Neuronal stem cell (in vitro differentiated cells): Measurements from ENCODE around the gene SPIRE2.

Experiments
- DNase-seq: peaks from one replicate; pipeline ENCODE4 v3.0.0-alpha.2; 2013; ENCODE audit warnings: low spot score
- H2AFZ ChIP-seq: one replicate; pipeline ENCODE4 v1.6.1; 2013; ENCODE audit warnings: mild to moderate bottlenecking, low read length, inconsistent platforms
- H2AK5ac ChIP-seq: 2 replicates; pipeline ENCODE4 v1.6.1; 2013; ENCODE audit warnings: low read depth, mild to moderate bottlenecking, inconsistent platforms, low read length, moderate library complexity, mixed read lengths
- H2BK120ac ChIP-seq: 2 replicates; pipeline ENCODE4 v1.6.1; 2013; ENCODE audit warnings: low read depth, mild to moderate bottlenecking, inconsistent platforms, low read length, moderate library complexity, mixed read lengths
- H2BK12ac ChIP-seq: one replicate; pipeline ENCODE4 v1.6.1; 2013; ENCODE audit warnings: low read length, inconsistent platforms
- H2BK15ac ChIP-seq: 2 replicates; pipeline ENCODE4 v1.6.1; 2013; ENCODE audit warnings: mild to moderate bottlenecking, low read length, inconsistent platforms, mixed read lengths
- H2BK5ac ChIP-seq: one replicate; pipeline ENCODE4 v1.6.1; 2013; ENCODE audit warnings: inconsistent platforms, mild to moderate bottlenecking, low read length, moderate library complexity
- H3K14ac ChIP-seq: one replicate; pipeline ENCODE4 v1.6.1; 2013; ENCODE audit warnings: low read length, inconsistent platforms
- H3K18ac ChIP-seq: 2 replicates; pipeline ENCODE4 v1.6.1; 2013; ENCODE audit warnings: low read length, inconsistent platforms
- H3K23ac ChIP-seq: 2 replicates; pipeline ENCODE4 v1.6.1; 2013; ENCODE audit warnings: low read depth, mild to moderate bottlenecking, mixed read lengths, low read length, inconsistent platforms; ENCODE audit not compliant: poor library complexity
- H3K27ac ChIP-seq: replicated peaks from 3 replicates; pipeline ENCODE4 v1.5.1; 2013; ENCODE audit warnings: low read length, inconsistent platforms
- H3K27me3 ChIP-seq, 3 experiments: 2 replicates each; pipeline ENCODE4 v1.6.1; 2013; ENCODE audit warnings: low read length in 3 of 3, mild to moderate bottlenecking in 2 of 3, inconsistent platforms in 1 of 3, low read depth in 1 of 3, mixed read lengths in 1 of 3, moderate library complexity in 1 of 3; ENCODE audit not compliant: control insufficient read depth in 3 of 3, insufficient read depth in 3 of 3
- H3K36me3 ChIP-seq, 2 donors: replicated peaks in 1 of 2; 2 replicates each; pipeline ENCODE4 v1.6.1; 2013; ENCODE audit warnings: low read length in 2 of 2; ENCODE audit not compliant: control insufficient read depth in 2 of 2, insufficient read depth in 2 of 2
- H3K4ac ChIP-seq: 2 replicates; pipeline ENCODE4 v1.6.1; 2013; ENCODE audit warnings: inconsistent platforms, mild to moderate bottlenecking, low read length, moderate library complexity
- H3K4me1 ChIP-seq, 2 donors: 1 replicate in 1 of 2; 2 replicates in 1 of 2; pipeline ENCODE4 v1.6.1; 2013; ENCODE audit warnings: low read length in 2 of 2, low read depth in 1 of 2; ENCODE audit not compliant: control insufficient read depth in 2 of 2, insufficient read depth in 1 of 2
- H3K4me2 ChIP-seq: one replicate; pipeline ENCODE4 v1.6.1; 2013; ENCODE audit warnings: mild to moderate bottlenecking, low read length, inconsistent platforms; ENCODE audit not compliant: insufficient read depth, poor library complexity, severe bottlenecking
- H3K4me3 ChIP-seq, 2 donors: 2 replicates each; pipeline ENCODE4 v1.5.1; 2013; ENCODE audit warnings: low read length in 2 of 2, mild to moderate bottlenecking in 2 of 2, inconsistent platforms in 1 of 2, moderate library complexity in 1 of 2
- H3K79me1 ChIP-seq: one replicate; pipeline ENCODE4 v1.6.1; 2013; ENCODE audit warnings: low read depth, mild to moderate bottlenecking, inconsistent platforms, low read length, moderate library complexity
- H3K9ac ChIP-seq: one replicate; pipeline ENCODE4 v1.6.1; 2013; ENCODE audit warnings: mild to moderate bottlenecking, low read depth, low read length, inconsistent platforms; ENCODE audit not compliant: poor library complexity
- H3K9me3 ChIP-seq, 2 donors: replicated peaks in 1 of 2; 2 replicates each; pipeline versions ENCODE3 to v1.6.1; 2013; ENCODE audit warnings: low read length in 2 of 2, mild to moderate bottlenecking in 2 of 2, inconsistent platforms in 1 of 2, low read depth in 1 of 2, mixed read lengths in 1 of 2, moderate library complexity in 1 of 2; ENCODE audit not compliant: control insufficient read depth in 2 of 2, insufficient read depth in 1 of 2
- H4K8ac ChIP-seq: one replicate; pipeline ENCODE4 v1.6.1; 2013; ENCODE audit warnings: low read depth, mild to moderate bottlenecking, inconsistent platforms, low read length, moderate library complexity
- H4K91ac ChIP-seq: one replicate; pipeline ENCODE4 v1.6.1; 2013; ENCODE audit warnings: low read length, low read depth, mild to moderate bottlenecking, inconsistent platforms; ENCODE audit not compliant: poor library complexity
- WGBS, 2 donors: extraction: QIAGEN DNeasy Blood & Tissue Kit; methylation state at CpG; one replicate each; pipeline ENCODE4 v1.1.7; 2013; ENCODE audit warnings: missing lambda C conversion rate in 2 of 2, mixed read lengths in 1 of 2; ENCODE audit not compliant: insufficient read length in 2 of 2, insufficient replicate concordance in 1 of 2; ENCODE audit errors: extremely low coverage in 2 of 2; 5-methylcytosine and 5-hydroxymethylcytosine counted together

SPIRE2 gene

GRCh38 chr16:89906140-89907025 lies 78.1 kb downstream of the SPIRE2 start:
- no CpG with 5 or more reads among the region's 40 CpGs for WGBS, 2 donors
- Histone ChIP-seq H3K4ac (no peak overlapping the region), H4K91ac (no peak overlapping the region), H3K27me3 (no peaks in the 10 kb centered on the region), H2BK12ac (peak overlapping the region; percentile 49), H4K8ac (peak overlapping the region; percentile 17), H2AK5ac (no peak overlapping the region), H3K4me1 (peaks cover 0 to 1% of the 10 kb centered on the region in 2 donors), H3K14ac (peak overlapping the region; percentile 47), H2AFZ (no peak overlapping the region), H3K9ac (peak overlapping the region; percentile 30), H3K23ac (peak overlapping the region; percentile 69), H3K79me1 (peaks cover 2% of the 10 kb centered on the region), H3K18ac (no peak overlapping the region), H2BK120ac (no peak overlapping the region), H3K4me3 (peak overlapping the region in 1 of 2 donors; percentile 16), H2BK15ac (no peak overlapping the region), H3K9me3 (peaks cover 14 to 18% of the 10 kb centered on the region in 2 donors), H3K36me3 (peaks cover 33 to 79% of the 10 kb centered on the region in 2 donors), H3K4me2 (no peak overlapping the region), H3K27ac (no peak overlapping the region), H2BK5ac (no peak overlapping the region)
- no peak for DNase-seq

GRCh38 chr16:89907055-89907814 lies 79.0 kb downstream of the SPIRE2 start:
- H4K91ac ChIP-seq: no peak overlapping the region
- no peak overlapping the region for H2BK5ac ChIP-seq
- H3K4me3 ChIP-seq: no peak overlapping the region
- peak overlapping the region; percentile 30 for H3K9ac ChIP-seq
- peaks cover 0 to 1% of the 10 kb centered on the region in 2 donors for H3K4me1 ChIP-seq
- peak overlapping the region; percentile 47 for H3K14ac ChIP-seq
- no peak overlapping the region for H2BK12ac ChIP-seq
- no peak overlapping the region for H2AK5ac ChIP-seq
- no peak for DNase-seq
- H3K79me1 ChIP-seq: peaks cover 3% of the 10 kb centered on the region
- H3K18ac ChIP-seq: no peak overlapping the region
- peaks cover 33 to 84% of the 10 kb centered on the region in 2 donors for H3K36me3 ChIP-seq
- H4K8ac ChIP-seq: peak overlapping the region; percentile 17
- H3K23ac ChIP-seq: peak overlapping the region; percentile 69
- H3K9me3 ChIP-seq: peaks cover 14 to 18% of the 10 kb centered on the region in 2 donors
- H2AFZ ChIP-seq: no peak overlapping the region
- no peak overlapping the region for H3K4ac ChIP-seq
- no peak overlapping the region for H2BK15ac ChIP-seq
- no peak overlapping the region for H2BK120ac ChIP-seq
- WGBS, 2 donors: no CpG with 5 or more reads among the region's 13 CpGs
- no peak overlapping the region for H3K4me2 ChIP-seq
- H3K27me3 ChIP-seq: no peaks in the 10 kb centered on the region
- no peak overlapping the region for H3K27ac ChIP-seq

GRCh38 chr16:89908236-89908635 lies 80.0 kb downstream of the SPIRE2 start:
- Histone ChIP-seq H2BK120ac (no peak overlapping the region), H3K36me3 (peaks cover 33 to 87% of the 10 kb centered on the region in 2 donors), H4K91ac (no peak overlapping the region), H3K27ac (no peak overlapping the region), H3K14ac (no peak overlapping the region), H3K4me1 (peaks cover 0 to 1% of the 10 kb centered on the region in 2 donors), H3K4ac (no peak overlapping the region), H2BK15ac (no peak overlapping the region), H2AFZ (no peak overlapping the region), H3K9ac (no peak overlapping the region), H3K4me2 (no peak overlapping the region), H3K27me3 (no peaks in the 10 kb centered on the region), H3K79me1 (peaks cover 4% of the 10 kb centered on the region), H2BK12ac (no peak overlapping the region), H3K23ac (peak overlapping the region; percentile 43), H2AK5ac (no peak overlapping the region), H3K18ac (no peak overlapping the region), H2BK5ac (no peak overlapping the region), H3K4me3 (no peak overlapping the region), H4K8ac (no peak overlapping the region), H3K9me3 (peaks cover 14 to 18% of the 10 kb centered on the region in 2 donors)
- no CpG with 5 or more reads among the region's 4 CpGs for WGBS, 2 donors
- DNase-seq: no peak
